GM23248 (cell line): ENCODE measurements around the gene CDC45. TPM values are rescaled to one million over a fixed set of nuclear protein-coding genes. Genes with fewer than 3 reads are reported as not detected.

ENCODE experiments used
- DNase-seq: peaks from one replicate; pipeline ENCODE4 v3.0.0-alpha.2; 2015
- H2AFZ ChIP-seq: fragments of 200-600 bp; sonication (generic); 2 replicates; pipeline ENCODE4 v1.6.1; 2016; ENCODE audit warnings: antibody characterized with exemption
- H3F3A ChIP-seq: fragments of 200-600 bp; sonication (generic); 2 replicates; pipeline ENCODE4 v1.6.1; 2016; ENCODE audit warnings: mild to moderate bottlenecking, antibody characterized with exemption, mixed run types; ENCODE audit not compliant: insufficient read depth
- H3K27ac ChIP-seq: fragments of 200-600 bp; sonication (generic); 2 replicates; pipeline ENCODE4 v1.5.1; 2016; ENCODE audit warnings: mild to moderate bottlenecking
- H3K27me3 ChIP-seq: fragments of 200-600 bp; sonication (generic); replicated peaks from 2 replicates; pipeline ENCODE4 v1.6.1; 2016; ENCODE audit warnings: mild to moderate bottlenecking; ENCODE audit not compliant: insufficient read depth
- H3K36me3 ChIP-seq: fragments of 200-600 bp; sonication (generic); 2 replicates; pipeline ENCODE4 v1.6.1; 2016; ENCODE audit warnings: low read depth, mild to moderate bottlenecking
- H3K4me1 ChIP-seq: fragments of 200-600 bp; sonication (generic); 2 replicates; pipeline ENCODE4 v1.6.1; 2016; ENCODE audit warnings: mild to moderate bottlenecking; ENCODE audit not compliant: insufficient read depth
- H3K4me2 ChIP-seq: fragments of 200-600 bp; sonication (generic); one replicate; pipeline ENCODE4 v1.6.1; 2016; ENCODE audit warnings: mild to moderate bottlenecking; ENCODE audit not compliant: unreplicated experiment
- H3K4me3 ChIP-seq: fragments of 200-600 bp; sonication (generic); 2 replicates; pipeline ENCODE4 v1.5.1; 2016; ENCODE audit warnings: mild to moderate bottlenecking
- H3K79me2 ChIP-seq: fragments of 200-600 bp; sonication (generic); 2 replicates; pipeline ENCODE4 v1.6.1; 2016; ENCODE audit warnings: mild to moderate bottlenecking; ENCODE audit not compliant: insufficient read depth
- H3K9ac ChIP-seq: fragments of 200-600 bp; sonication (generic); 2 replicates; pipeline ENCODE4 v1.6.1; 2016; ENCODE audit warnings: mild to moderate bottlenecking
- H3K9me2 ChIP-seq: fragments of 200-600 bp; sonication (generic); 2 replicates; pipeline ENCODE4 v1.6.1; 2016; ENCODE audit warnings: mixed run types, mild to moderate bottlenecking, moderate library complexity; ENCODE audit not compliant: insufficient read depth
- H3K9me3 ChIP-seq: fragments of 200-600 bp; sonication (generic); one replicate; pipeline ENCODE4 v1.6.1; 2017; ENCODE audit warnings: low read depth
- H4K20me1 ChIP-seq: fragments of 200-600 bp; sonication (generic); 2 replicates; pipeline ENCODE4 v1.6.0; 2016; ENCODE audit not compliant: insufficient read depth
- EZH2 ChIP-seq: fragments of 200-600 bp; sonication (generic); IDR thresholded peaks from 2 replicates; pipeline ENCODE4 v1.6.1; 2018; ENCODE audit warnings: antibody characterized with exemption, mild to moderate bottlenecking; ENCODE audit not compliant: insufficient read depth, poor library complexity, severe bottlenecking
- EZH2phosphoT487 ChIP-seq: fragments of 200-600 bp; sonication (generic); IDR thresholded peaks from 2 replicates; pipeline ENCODE4 v1.6.1; 2018; ENCODE audit warnings: antibody characterized with exemption, moderate library complexity, mild to moderate bottlenecking, low read depth; ENCODE audit not compliant: insufficient read depth
- WGBS, 2 experiments: methylation state at CpG; one replicate each; pipeline ENCODE4 v1.1.6; 2015 to 2017; ENCODE audit warnings: low lambda C conversion rate in 2 of 2, low coverage in 1 of 2; ENCODE audit errors: missing lambda C conversion rate in 2 of 2; 5-methylcytosine and 5-hydroxymethylcytosine counted together
- in situ Hi-C: fragments of 300-500 bp; cut with MboI; formaldehyde crosslinking; loops from 2 replicates; pipeline ENCODE4 v1.15.0; 2020
- polyA plus RNA-seq: library from polyadenylated mRNA; unstranded; fragments of >200 nt; fragmentation: Nextera tagmentation; extraction: Ambion mirVana; gene quantifications from 2 replicates; pipeline ENCODE4 v1.2.1, GENCODE V29; 2016
- total RNA-seq: library from RNA; depleted of rRNA; stranded (reverse); fragments of >200 nt; shearing (Covaris generic); gene quantifications from 2 replicates; pipeline ENCODE4 v1.2.3, GENCODE V29; 2014

CDC45 gene
- total and polyA plus RNA-seq, 2 experiments from 2014 or later = 9.5 to 10.1 TPM

DNA sequence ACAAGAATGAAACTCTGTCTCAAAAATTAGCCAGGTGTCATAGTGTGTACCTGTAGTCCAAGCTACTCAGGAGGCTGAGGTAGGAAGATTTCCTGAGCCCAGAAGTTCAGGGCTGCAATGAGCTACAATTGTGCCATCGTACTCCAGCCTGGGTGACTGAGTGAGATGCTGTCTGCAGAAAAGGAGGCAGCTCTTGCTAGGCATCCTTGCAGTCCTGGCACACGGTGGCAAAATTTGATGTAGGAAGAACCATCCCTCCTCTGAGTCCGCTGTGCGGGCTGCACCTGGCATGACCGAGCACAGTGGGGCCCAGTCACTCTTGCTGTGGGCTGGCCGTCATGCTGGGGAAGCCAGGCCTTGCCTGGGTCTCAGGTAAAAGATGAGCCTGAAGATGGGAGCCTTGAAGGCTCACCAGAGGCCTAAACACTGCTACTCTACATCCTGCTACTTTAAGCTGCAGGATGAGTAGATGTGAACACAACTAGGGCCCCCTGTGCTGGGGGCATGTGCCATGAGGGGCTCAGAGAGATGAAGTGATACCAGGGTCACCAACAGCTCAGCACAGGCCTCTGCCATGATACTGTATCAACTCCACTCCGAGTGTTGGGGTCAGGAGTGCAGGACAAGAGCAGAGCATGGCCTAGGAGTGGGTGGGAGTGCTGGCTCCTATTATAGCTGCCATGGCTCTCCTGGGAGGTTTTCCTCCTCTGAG, 18.6 kb downstream of the CDC45 start:
- Histone ChIP-seq H3K27ac (no peak overlapping the region), H4K20me1 (no peaks in the 10 kb centered on the region), H3K9ac (no peak overlapping the region), H3K4me2 (no peak overlapping the region), H3F3A (no peaks in the 10 kb centered on the region), H3K9me2 (no peaks in the 10 kb centered on the region), H3K4me3 (no peak overlapping the region), H2AFZ (no peak overlapping the region), H3K79me2 (no peaks in the 10 kb centered on the region), H3K4me1 (peaks cover 6% of the 10 kb centered on the region; the same call in 1 of the 2 replicates), H3K9me3 (no peaks in the 10 kb centered on the region), H3K36me3 (no peaks in the 10 kb centered on the region), H3K27me3 (no peaks in the 10 kb centered on the region)
- in situ Hi-C loops = no loop called here
- no peak for DNase-seq
- no peak for TF ChIP-seq EZH2phosphoT487
- TF ChIP-seq EZH2 = no peak
- WGBS, 2 experiments = 90 to 92% methylated on average over 7 of the region's 7 CpGs

- Histone ChIP-seq H3K27me3 (no peaks in the 10 kb centered on the region), H3K4me2 (no peak overlapping the region), H2AFZ (no peak overlapping the region), H3K27ac (no peak overlapping the region), H3F3A (no peaks in the 10 kb centered on the region), H3K4me3 (no peak overlapping the region), H3K9ac (no peak overlapping the region), H3K4me1 (peaks cover 6% of the 10 kb centered on the region; the same call in 1 of the 2 replicates), H3K36me3 (no peaks in the 10 kb centered on the region), H3K79me2 (no peaks in the 10 kb centered on the region), H4K20me1 (no peaks in the 10 kb centered on the region), H3K9me3 (no peaks in the 10 kb centered on the region), H3K9me2 (no peaks in the 10 kb centered on the region)
- in situ Hi-C loops = no loop called here
- WGBS, 2 experiments = 79 to 93% methylated on average over 3 of the region's 3 CpGs
- TF ChIP-seq EZH2 = no peak
- TF ChIP-seq EZH2phosphoT487 = no peak
- DNase-seq = no peak
These were observed 19.1 kb downstream of the CDC45 start for GRCh38 chr22:19498866-19499190.

DNA sequence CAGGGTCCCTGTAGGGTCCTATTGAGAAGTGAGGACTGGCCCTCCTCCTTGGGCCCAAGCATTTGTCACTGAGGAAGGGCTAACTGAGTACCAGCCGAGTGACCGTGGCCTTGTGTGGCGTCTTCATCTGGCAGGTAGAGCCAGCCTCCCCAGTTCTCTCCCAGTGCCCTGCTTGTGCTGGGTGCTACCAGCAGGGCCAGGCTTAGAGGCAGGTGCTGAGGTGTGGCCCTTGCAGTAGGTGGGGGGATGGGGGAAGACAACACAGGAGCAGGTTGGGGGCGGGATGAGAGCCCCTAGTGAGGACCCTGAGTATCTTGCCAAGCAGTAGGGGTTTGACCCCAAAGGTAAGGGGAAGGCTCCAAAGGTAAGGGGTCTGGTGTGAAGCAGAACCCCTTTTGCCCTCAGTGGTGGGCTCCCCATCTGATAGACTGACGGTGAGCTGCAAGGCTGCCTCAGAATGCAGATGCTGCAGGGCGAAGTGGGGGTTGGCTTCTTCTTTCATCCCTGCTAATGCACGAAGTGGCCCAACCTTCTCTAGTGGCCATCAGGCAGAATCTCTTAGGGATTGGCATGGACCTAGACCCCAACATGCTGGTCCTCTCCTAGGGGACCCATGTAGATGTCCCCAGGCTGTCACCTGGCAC, 19.6 kb downstream of the CDC45 start:
- DNase-seq = no peak
- 89% methylated on average over 7 of the region's 7 CpGs for WGBS, 2 experiments
- peaks cover 6% of the 10 kb centered on the region; the same call in 1 of the 2 replicates for H3K4me1 ChIP-seq
- no peak overlapping the region for H3K4me3 ChIP-seq
- no peak overlapping the region for H3K4me2 ChIP-seq
- in situ Hi-C loops = no loop called here
- no peak for TF ChIP-seq EZH2phosphoT487
- H3K9me2 ChIP-seq = no peaks in the 10 kb centered on the region
- no peaks in the 10 kb centered on the region for H4K20me1 ChIP-seq
- H3K9ac ChIP-seq = no peak overlapping the region
- no peak overlapping the region for H2AFZ ChIP-seq
- H3K79me2 ChIP-seq = no peaks in the 10 kb centered on the region
- no peak overlapping the region for H3K27ac ChIP-seq
- H3K27me3 ChIP-seq = no peaks in the 10 kb centered on the region
- H3F3A ChIP-seq = no peaks in the 10 kb centered on the region
- H3K36me3 ChIP-seq = no peaks in the 10 kb centered on the region
- H3K9me3 ChIP-seq = no peaks in the 10 kb centered on the region

GRCh38 chr22:19499880-19500242, 20.1 kb downstream of the CDC45 start:
- Histone ChIP-seq H3K4me1 (peaks cover 6% of the 10 kb centered on the region; the same call in 1 of the 2 replicates), H4K20me1 (no peaks in the 10 kb centered on the region), H3K4me2 (no peak overlapping the region), H2AFZ (no peak overlapping the region), H3K9me2 (no peaks in the 10 kb centered on the region), H3K9ac (no peak overlapping the region), H3K27ac (no peak overlapping the region), H3K9me3 (no peaks in the 10 kb centered on the region), H3K36me3 (no peaks in the 10 kb centered on the region), H3F3A (no peaks in the 10 kb centered on the region), H3K4me3 (no peak overlapping the region), H3K79me2 (no peaks in the 10 kb centered on the region), H3K27me3 (no peaks in the 10 kb centered on the region)
- no peak for TF ChIP-seq EZH2phosphoT487
- WGBS, 2 experiments = 95 to 96% methylated on average over 4 of the region's 4 CpGs
- in situ Hi-C loops = no loop called here
- no peak for DNase-seq
